VCaP (cell line): ENCODE data around the gene FAIM.

ENCODE experiments used
- H3K27ac ChIP-seq: fragments of 450-650 bp; 2 replicates; pipeline ENCODE4 v1.5.1; 2017
- CTCF ChIP-seq: fragments of 450-650 bp; conservative IDR thresholded peaks from 2 replicates; pipeline ENCODE4 v1.5.1; 2017; ENCODE audit warnings: mild to moderate bottlenecking, moderate library complexity

Gene FAIM

GRCh38 chr3:138681463-138682220, 73.1 kb downstream of the FAIM start:
- peak overlapping the region; percentile 52 for H3K27ac ChIP-seq
- TF ChIP-seq CTCF = no peak

GRCh38 chr3:138682648-138683047, 74.1 kb downstream of the FAIM start:
- TF ChIP-seq CTCF = no peak
- H3K27ac ChIP-seq = peak overlapping the region; percentile 52
